Chondrocyte (in vitro differentiated cells): ENCODE measurements around the gene RND3. TPM values are rescaled to one million over a fixed set of nuclear protein-coding genes. Genes with fewer than 3 reads are reported as not detected.

Experiments
- DNase-seq: peaks from one replicate; pipeline ENCODE4 v3.0.0; 2021; ENCODE audit warnings: mixed read lengths, low spot score
- H3K27ac Mint-ChIP-seq: one replicate; pipeline ENCODE4 v1.8.0; 2021; ENCODE audit warnings: mild to moderate bottlenecking, moderate library complexity, mixed read lengths; ENCODE audit not compliant: unreplicated experiment
- H3K27me3 Mint-ChIP-seq: 2 replicates; pipeline ENCODE4 v1.8.0; 2021; ENCODE audit warnings: low read depth, mixed read lengths
- H3K36me3 Mint-ChIP-seq: 2 replicates; pipeline ENCODE4 v1.8.0; 2021; ENCODE audit warnings: low read depth, mixed read lengths
- H3K4me1 Mint-ChIP-seq: 2 replicates; pipeline ENCODE4 v1.8.0; 2021; ENCODE audit warnings: low read depth, mild to moderate bottlenecking, mixed read lengths
- H3K4me3 Mint-ChIP-seq: one replicate; pipeline ENCODE4 v1.8.0; 2021; ENCODE audit warnings: mild to moderate bottlenecking, moderate library complexity, mixed read lengths; ENCODE audit not compliant: unreplicated experiment
- H3K9me3 Mint-ChIP-seq: 2 replicates; pipeline ENCODE4 v1.8.0; 2021; ENCODE audit warnings: low read depth, mixed read lengths
- total RNA-seq: library from RNA; stranded (reverse); gene quantifications from 3 replicates; pipeline ENCODE4 v1.2.1, GENCODE V29; 2021
- TF ChIP-seq, protein P1 (sequence below): fragments of 200-600 bp; sonication (generic); IDR thresholded peaks from 2 replicates; pipeline ENCODE4 v1.5.0; 2021; ENCODE audit warnings: antibody characterized with exemption, mild to moderate bottlenecking, moderate library complexity

The RND3 gene
- total RNA-seq, 1 donor from 2014 or later: 124 TPM

DNA sequence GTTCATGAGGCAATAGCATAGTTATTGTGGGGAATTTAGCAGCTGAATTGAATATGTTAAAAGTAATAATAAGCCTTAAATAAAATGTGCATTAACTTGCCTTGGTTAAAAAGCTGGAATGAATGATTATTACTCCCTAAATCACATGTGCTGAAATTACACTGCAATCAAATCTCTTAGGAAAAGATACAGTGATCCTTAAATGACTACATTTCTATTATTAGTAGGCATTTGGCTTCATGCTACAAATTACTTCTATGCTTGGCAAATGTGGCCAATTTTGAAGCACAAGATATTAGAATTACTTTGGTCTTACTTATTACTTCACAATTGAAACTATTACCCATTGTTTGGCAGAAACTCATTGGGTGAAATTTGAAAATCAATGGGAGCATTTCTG, 5.4 kb downstream of the RND3 start:
- DNase-seq: no peak
- H3K36me3 Mint-ChIP-seq: peaks cover 18% of the 10 kb centered on the region
- no peaks in the 10 kb centered on the region for H3K9me3 Mint-ChIP-seq
- H3K4me3 Mint-ChIP-seq: peak overlapping the region; percentile 2
- no peaks in the 10 kb centered on the region for H3K27me3 Mint-ChIP-seq
- TF ChIP-seq, protein P1, sequence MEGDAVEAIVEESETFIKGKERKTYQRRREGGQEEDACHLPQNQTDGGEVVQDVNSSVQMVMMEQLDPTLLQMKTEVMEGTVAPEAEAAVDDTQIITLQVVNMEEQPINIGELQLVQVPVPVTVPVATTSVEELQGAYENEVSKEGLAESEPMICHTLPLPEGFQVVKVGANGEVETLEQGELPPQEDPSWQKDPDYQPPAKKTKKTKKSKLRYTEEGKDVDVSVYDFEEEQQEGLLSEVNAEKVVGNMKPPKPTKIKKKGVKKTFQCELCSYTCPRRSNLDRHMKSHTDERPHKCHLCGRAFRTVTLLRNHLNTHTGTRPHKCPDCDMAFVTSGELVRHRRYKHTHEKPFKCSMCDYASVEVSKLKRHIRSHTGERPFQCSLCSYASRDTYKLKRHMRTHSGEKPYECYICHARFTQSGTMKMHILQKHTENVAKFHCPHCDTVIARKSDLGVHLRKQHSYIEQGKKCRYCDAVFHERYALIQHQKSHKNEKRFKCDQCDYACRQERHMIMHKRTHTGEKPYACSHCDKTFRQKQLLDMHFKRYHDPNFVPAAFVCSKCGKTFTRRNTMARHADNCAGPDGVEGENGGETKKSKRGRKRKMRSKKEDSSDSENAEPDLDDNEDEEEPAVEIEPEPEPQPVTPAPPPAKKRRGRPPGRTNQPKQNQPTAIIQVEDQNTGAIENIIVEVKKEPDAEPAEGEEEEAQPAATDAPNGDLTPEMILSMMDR: no peak
- peaks cover 80% of the 10 kb centered on the region for H3K4me1 Mint-ChIP-seq
- H3K27ac Mint-ChIP-seq: peak overlapping the region; percentile 98

DNA sequence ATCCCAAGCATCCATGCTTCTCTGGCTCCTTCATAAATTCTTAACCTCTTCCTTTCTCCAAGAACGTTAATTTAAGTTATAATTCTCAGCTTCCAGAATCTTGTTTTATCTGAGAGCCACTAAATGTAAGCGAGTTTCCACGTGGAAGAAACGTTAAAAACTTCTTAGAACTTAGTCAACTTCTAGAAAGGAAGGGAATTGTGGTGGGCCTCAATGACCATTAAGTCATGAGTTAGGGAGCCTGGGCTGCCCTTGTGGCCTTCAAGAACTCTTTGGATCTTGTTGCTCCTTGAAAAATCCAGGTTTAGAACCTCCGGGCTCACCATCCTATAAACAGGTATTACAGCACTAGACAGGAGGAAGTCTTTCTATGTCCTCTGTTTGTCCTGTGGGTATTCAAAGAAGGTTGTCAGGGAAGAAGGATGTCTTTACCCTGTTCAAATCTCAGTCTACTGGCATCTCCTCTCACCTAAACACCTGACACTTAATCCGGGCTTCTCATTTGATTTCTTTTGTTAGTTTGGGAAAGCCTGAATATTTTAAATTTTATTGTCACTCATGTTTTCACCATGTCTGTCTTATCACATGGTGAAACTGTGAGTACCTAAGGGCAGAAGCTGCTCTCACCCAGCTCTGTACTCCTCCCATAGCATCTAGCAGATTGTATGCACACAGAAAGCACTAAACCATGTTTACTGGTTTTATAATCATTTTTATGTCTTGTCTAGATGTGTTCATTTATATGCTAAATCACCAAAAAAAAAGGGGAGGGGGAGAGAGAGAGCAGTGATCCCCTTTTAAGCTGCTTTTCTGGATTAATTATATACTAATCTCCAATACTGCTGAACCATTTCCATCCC, 6.3 kb downstream of the RND3 start:
- Mint-ChIP-seq H3K4me1 (peaks cover 89% of the 10 kb centered on the region), H3K4me3 (peak overlapping the region; percentile 2), H3K27me3 (no peaks in the 10 kb centered on the region), H3K9me3 (no peaks in the 10 kb centered on the region), H3K27ac (peak overlapping the region; percentile 98), H3K36me3 (peaks cover 14% of the 10 kb centered on the region)
- TF ChIP-seq, protein P1: no peak
- no peak for DNase-seq

DNA sequence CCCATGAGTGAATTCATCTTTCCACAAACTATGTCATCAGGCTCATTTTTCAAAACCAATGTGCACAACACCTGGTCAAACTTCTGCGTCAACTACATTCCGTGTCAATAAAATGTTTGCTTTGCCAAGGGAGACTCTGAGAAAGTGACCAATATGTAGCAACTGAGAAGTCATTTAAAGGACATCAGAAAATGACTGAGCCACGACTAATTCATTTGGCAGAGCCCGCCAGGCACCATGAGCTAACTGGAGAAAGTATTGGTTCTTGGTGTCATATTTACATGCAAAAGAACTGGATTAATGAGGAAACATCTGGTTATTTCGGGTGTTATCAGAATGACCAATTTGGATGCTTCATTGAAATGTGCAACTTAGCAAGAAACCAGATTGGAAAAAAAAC, 7.2 kb downstream of the RND3 start:
- Mint-ChIP-seq H3K36me3 (peaks cover 13% of the 10 kb centered on the region), H3K27me3 (no peaks in the 10 kb centered on the region), H3K4me3 (peak overlapping the region; percentile 3), H3K4me1 (peaks cover 98% of the 10 kb centered on the region), H3K9me3 (no peaks in the 10 kb centered on the region), H3K27ac (peak overlapping the region; percentile 98)
- no peak for DNase-seq
- TF ChIP-seq, protein P1: no peak

DNA sequence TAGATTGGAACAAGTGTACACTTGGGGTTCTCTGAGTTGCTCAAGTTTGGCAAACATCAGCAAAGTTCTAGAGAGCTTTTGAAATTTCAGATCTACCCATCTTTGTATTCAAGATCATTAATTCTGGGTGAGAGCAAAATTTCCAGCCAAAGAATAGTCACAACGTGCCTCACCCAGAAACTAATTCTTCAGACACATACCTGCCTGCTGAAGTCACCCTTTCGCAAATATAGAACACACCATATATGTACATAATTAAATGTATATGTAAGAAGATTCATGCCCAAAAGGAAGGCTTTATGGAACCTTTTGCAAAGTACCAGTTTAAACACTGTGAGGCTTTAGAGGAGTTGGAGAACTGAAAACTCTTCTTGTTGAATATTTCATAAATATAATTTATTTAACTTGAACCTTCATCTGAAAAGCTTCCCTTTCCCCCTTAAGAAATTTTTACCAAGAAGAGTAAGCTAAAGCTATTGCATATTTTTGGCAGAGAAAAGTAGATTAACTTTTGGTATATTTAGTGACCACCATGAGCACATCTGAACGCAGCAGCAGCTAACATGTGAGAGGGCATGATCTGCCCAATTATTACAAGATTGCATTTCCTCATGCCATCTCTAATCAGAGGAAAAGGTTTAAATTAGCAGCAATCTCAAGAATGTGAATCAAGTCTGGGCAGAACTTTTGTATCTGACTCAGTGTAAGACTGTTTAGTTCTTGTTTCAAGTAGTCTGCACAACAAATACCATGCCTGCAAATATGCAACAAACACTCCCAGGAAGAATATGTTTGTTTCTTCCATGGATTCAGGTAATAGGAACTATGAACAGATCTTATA, 8.2 kb downstream of the RND3 start:
- Mint-ChIP-seq H3K27ac (peak overlapping the region; percentile 98), H3K4me3 (no peak overlapping the region), H3K4me1 (peaks cover 100% of the 10 kb centered on the region), H3K9me3 (no peaks in the 10 kb centered on the region), H3K27me3 (no peaks in the 10 kb centered on the region), H3K36me3 (peaks cover 17% of the 10 kb centered on the region)
- TF ChIP-seq, protein P1: no peak
- no peak for DNase-seq
